Right lobe of liver (tissue), 6 donors: Measurements from ENCODE around the gene FMN1. TPM values are rescaled to one million over a fixed set of nuclear protein-coding genes. Genes with fewer than 3 reads are reported as not detected.

Source experiments
- ATAC-seq, 4 donors: fragments of 200-7000 bp; cut with Tn5 transposase; one replicate each; pipeline ENCODE4 v1.9.1; 2020; ENCODE audit warnings: mild to moderate bottlenecking in 4 of 4, moderate library complexity in 4 of 4
- DNase-seq, 3 donors: peaks; one replicate each; pipeline ENCODE4 v3.0.0-alpha.2; 2020
- H3K27ac ChIP-seq, 3 donors: fragments of 200-600 bp; one replicate each; pipeline ENCODE4 v1.8.0; 2022
- H3K27me3 ChIP-seq, 2 donors: fragments of 200-600 bp; one replicate each; pipeline ENCODE4 v1.8.0; 2022
- H3K36me3 ChIP-seq, 4 donors: fragments of 200-600 bp; sonication (generic) in 1 of 4; one replicate each; pipeline versions ENCODE4 v1.5.1 to v1.8.0; 2017 to 2022; ENCODE audit warnings: control low read depth in 1 of 4
- H3K4me1 ChIP-seq, 4 donors: fragments of 200-600 bp; sonication (generic) in 1 of 4; one replicate each; pipeline versions ENCODE4 v1.5.1 to v1.8.0; 2017 to 2022; ENCODE audit warnings: control low read depth in 1 of 4
- H3K4me3 ChIP-seq, 3 donors: fragments of 200-600 bp; one replicate each; pipeline ENCODE4 v1.8.0; 2022
- H3K9me3 ChIP-seq, 4 donors: fragments of 200-600 bp; sonication (generic) in 1 of 4; one replicate each; pipeline versions ENCODE4 v1.5.1 to v1.8.0; 2017 to 2022; ENCODE audit warnings: control low read depth in 1 of 4
- POLR2A ChIP-seq: fragments of 450-650 bp; IDR thresholded peaks from one replicate; pipeline ENCODE4 v1.6.1; 2017; ENCODE audit warnings: antibody characterized with exemption, mild to moderate bottlenecking
- WGBS: methylation state at CpG from one replicate; pipeline ENCODE4 v1.1.6; 2018; ENCODE audit warnings: low coverage, low lambda C conversion rate; ENCODE audit not compliant: insufficient coverage; ENCODE audit errors: missing lambda C conversion rate; 5-methylcytosine and 5-hydroxymethylcytosine counted together
- intact Hi-C, 2 donors: fragments of 100-400 bp; cut with DNase I; formaldehyde crosslinking; loops; one replicate each; pipeline versions ENCODE4 v1.11.2 to v1.14.1; 2022
- total RNA-seq, 6 experiments: library from RNA; depleted of rRNA in 2 of 6; stranded (reverse); fragments of >200 nt in 2 of 6; fragmentation: NEBNext Ultra II Directional in 3 of 6; extraction: Animal tissue kit (Norgen Biotek cat#: 25700) in 3 of 6; gene quantifications; one replicate each; pipeline versions ENCODE4 v1.1.0 to v1.2.4, GENCODE V29; 2016 to 2023
- TF ChIP-seq, protein P1 (sequence below), 4 donors: fragments of 200-600 bp in 3 of 4; fragments of 450-650 bp in 1 of 4; IDR thresholded peaks; one replicate each; pipeline versions ENCODE4 v1.5.1 to v1.8.0; 2016 to 2022; ENCODE audit warnings: antibody characterized with exemption in 4 of 4, mild to moderate bottlenecking in 2 of 4
- donor health status: DM: no; HTN: yes; CAD: no.
- donor health status: DM: no; HTN: no; CAD: no.
- donor health status: DM: no; HTN: no; CAD: no.
- donor health status: DM: no; HTN: yes; CAD: no.
- donor health status: DM: no; HTN: yes; CAD: no.

The FMN1 gene
- total RNA-seq, 6 experiments from 2014 or later: 1.1 to 6.8 (median 3.1) TPM

DNA sequence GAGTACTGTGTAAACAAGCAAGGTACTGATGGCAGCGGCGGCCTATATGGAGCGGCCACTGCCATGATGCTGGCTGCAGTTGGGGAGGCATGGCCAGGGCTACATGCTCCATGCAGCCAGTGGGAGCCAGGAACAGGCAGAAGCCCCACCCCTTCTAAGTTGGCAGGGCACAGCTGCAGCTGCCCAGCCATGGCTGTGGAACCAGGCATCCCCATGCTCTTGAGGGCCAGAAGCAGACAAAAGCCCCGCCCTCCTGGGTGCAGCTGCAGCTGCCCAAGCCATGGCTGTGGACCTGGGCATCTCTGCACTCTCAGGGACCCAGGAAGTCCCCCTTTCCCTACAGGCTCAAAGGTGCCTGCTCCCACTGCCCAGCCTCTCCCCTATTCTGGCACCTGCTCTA, 150.9 kb downstream of the FMN1 start:
- H3K27me3 ChIP-seq: no peaks in the 10 kb centered on the region
- intact Hi-C loops: no loop called here
- TF ChIP-seq POLR2A: no peak
- TF ChIP-seq, protein P1, sequence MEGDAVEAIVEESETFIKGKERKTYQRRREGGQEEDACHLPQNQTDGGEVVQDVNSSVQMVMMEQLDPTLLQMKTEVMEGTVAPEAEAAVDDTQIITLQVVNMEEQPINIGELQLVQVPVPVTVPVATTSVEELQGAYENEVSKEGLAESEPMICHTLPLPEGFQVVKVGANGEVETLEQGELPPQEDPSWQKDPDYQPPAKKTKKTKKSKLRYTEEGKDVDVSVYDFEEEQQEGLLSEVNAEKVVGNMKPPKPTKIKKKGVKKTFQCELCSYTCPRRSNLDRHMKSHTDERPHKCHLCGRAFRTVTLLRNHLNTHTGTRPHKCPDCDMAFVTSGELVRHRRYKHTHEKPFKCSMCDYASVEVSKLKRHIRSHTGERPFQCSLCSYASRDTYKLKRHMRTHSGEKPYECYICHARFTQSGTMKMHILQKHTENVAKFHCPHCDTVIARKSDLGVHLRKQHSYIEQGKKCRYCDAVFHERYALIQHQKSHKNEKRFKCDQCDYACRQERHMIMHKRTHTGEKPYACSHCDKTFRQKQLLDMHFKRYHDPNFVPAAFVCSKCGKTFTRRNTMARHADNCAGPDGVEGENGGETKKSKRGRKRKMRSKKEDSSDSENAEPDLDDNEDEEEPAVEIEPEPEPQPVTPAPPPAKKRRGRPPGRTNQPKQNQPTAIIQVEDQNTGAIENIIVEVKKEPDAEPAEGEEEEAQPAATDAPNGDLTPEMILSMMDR (IDR thresholded peaks at IDR 0.05): no peak
- 92% methylated on average over 3 of the region's 4 CpGs for WGBS
- no peaks in the 10 kb centered on the region for H3K36me3 ChIP-seq
- no peak overlapping the region for H3K4me3 ChIP-seq
- DNase-seq: no peak
- no peak overlapping the region for H3K27ac ChIP-seq
- no peaks in the 10 kb centered on the region for H3K4me1 ChIP-seq
- no peak for ATAC-seq
- H3K9me3 ChIP-seq: no peaks in the 10 kb centered on the region

- Histone ChIP-seq H3K4me3 (no peak overlapping the region), H3K9me3 (no peaks in the 10 kb centered on the region), H3K36me3 (no peaks in the 10 kb centered on the region), H3K27ac (no peak overlapping the region), H3K27me3 (no peaks in the 10 kb centered on the region), H3K4me1 (no peaks in the 10 kb centered on the region)
- DNase-seq (no peak), ATAC-seq (no peak)
- intact Hi-C loops: no loop called here
- TF ChIP-seq POLR2A: no peak
- TF ChIP-seq, protein P1 (IDR thresholded peaks at IDR 0.05): no peak
- WGBS: 35% methylated on average over 1 of the region's 1 CpG
Observed at GRCh38 chr15:33040496-33040895, 154.0 kb downstream of the FMN1 start.

DNA sequence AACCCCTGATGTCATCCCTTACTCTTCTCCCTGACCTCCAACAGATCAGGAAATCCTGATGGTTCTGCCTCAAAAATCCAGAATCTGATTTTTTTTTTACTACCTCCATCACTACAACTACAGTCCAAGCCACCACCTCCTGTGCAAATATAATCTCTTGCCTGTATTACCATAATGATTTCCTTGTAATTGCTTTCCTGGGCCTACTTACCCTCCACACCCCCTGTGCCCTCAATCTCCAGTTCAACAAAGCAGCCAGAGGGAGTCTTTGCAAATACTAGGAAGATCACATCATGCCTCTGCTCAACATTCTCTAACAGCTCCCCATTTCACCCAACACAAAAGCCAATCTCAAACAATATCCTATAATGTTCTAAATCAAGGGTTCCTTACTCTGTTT, 159.9 kb downstream of the FMN1 start:
- Histone ChIP-seq H3K4me3 (no peak overlapping the region), H3K27me3 (no peaks in the 10 kb centered on the region), H3K4me1 (no peaks in the 10 kb centered on the region), H3K27ac (no peak overlapping the region), H3K36me3 (no peaks in the 10 kb centered on the region), H3K9me3 (no peaks in the 10 kb centered on the region)
- no peak for TF ChIP-seq POLR2A
- TF ChIP-seq, protein P1 (IDR thresholded peaks at IDR 0.05): no peak
- no peak for DNase-seq
- intact Hi-C loops: no loop called here
- no peak for ATAC-seq

DNA sequence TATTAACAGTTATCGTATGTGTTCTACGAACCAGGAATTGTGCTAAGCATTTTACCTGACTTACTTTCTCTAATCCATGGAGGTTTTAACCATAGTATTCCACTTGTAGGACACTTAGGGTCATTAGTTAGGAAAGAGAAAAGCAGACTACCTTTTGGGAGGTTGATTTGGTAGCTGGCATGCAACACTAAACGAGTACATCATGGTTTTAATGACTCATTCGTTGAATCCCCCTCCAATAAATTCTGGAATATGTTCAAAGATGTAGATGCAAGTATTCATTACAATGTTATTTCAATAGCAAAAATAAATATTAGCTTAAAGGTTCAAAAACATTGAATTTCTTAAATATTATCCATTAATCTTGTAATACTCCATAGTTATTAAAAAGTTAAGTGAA, 162.5 kb downstream of the FMN1 start:
- H3K9me3 ChIP-seq: no peaks in the 10 kb centered on the region
- H3K36me3 ChIP-seq: no peaks in the 10 kb centered on the region
- intact Hi-C loops: no loop called here
- no peak overlapping the region for H3K4me3 ChIP-seq
- WGBS: 58% methylated on average over 4 of the region's 4 CpGs
- H3K27me3 ChIP-seq: no peaks in the 10 kb centered on the region
- no peaks in the 10 kb centered on the region for H3K4me1 ChIP-seq
- DNase-seq: no peak
- no peak overlapping the region for H3K27ac ChIP-seq
- no peak for ATAC-seq
- no peak for TF ChIP-seq POLR2A
- TF ChIP-seq, protein P1 (IDR thresholded peaks at IDR 0.05): no peak

DNA sequence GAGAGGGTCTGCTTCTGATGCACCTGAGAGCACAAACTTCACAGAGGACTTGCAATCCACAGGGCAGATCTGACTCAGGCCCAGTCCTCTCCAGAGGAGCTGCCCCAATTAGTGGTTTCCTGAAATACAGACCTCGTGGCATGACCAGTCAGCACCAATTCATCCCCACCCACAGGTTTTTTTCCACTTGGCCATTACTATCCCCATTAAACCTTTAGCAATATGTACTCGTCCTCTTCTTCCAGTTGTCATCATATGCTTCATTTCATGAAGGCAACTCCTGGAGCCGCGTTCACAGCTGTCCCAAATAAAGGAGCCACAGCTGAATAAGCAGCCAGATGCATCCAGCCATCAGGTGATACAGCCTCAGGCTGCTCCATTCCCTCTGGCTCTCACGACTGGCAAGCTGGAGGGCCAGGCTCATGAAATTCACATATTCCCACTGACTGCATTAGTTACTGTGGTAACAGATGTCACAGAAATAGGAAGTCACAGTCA, 163.1 kb downstream of the FMN1 start:
- ATAC-seq (no peak), DNase-seq (no peak)
- no peak overlapping the region for H3K27ac ChIP-seq
- no peak overlapping the region for H3K4me3 ChIP-seq
- TF ChIP-seq POLR2A: no peak
- TF ChIP-seq, protein P1 (IDR thresholded peaks at IDR 0.05): no peak
- H3K4me1 ChIP-seq: no peaks in the 10 kb centered on the region
- H3K27me3 ChIP-seq: no peaks in the 10 kb centered on the region
- intact Hi-C loops: no loop called here
- H3K36me3 ChIP-seq: no peaks in the 10 kb centered on the region
- no peaks in the 10 kb centered on the region for H3K9me3 ChIP-seq
- 49% methylated on average over 5 of the region's 5 CpGs for WGBS
